GM12891 (cell line): ENCODE measurements around the gene SGPP1. TPM values are rescaled to one million over a fixed set of nuclear protein-coding genes. Genes with fewer than 3 reads are reported as not detected.

Experiments used
- DNase-seq: peaks from one replicate; pipeline ENCODE4 v3.0.0; 2011; ENCODE audit warnings: low spot score; ENCODE audit not compliant: insufficient read length
- FAIRE-seq: peaks from 2 replicates; lab custom pipeline; 2011; peaks lifted over from hg19 to GRCh38; lab: Jason Lieb, UNC
- PAX5 ChIP-seq: IDR thresholded peaks from 2 replicates; pipeline ENCODE4 v1.6.1; 2011; ENCODE audit warnings: low read length, moderate library complexity, mild to moderate bottlenecking; ENCODE audit not compliant: insufficient read depth, severe bottlenecking
- POLR2A ChIP-seq: IDR thresholded peaks from 2 replicates; pipeline ENCODE4 v1.6.1; 2011; ENCODE audit warnings: low read depth, low read length, control low read depth
- POLR2AphosphoS5 ChIP-seq: IDR thresholded peaks from 2 replicates; pipeline ENCODE4 v1.6.1; 2011; ENCODE audit warnings: low read depth, low read length, control low read depth
- POU2F2 ChIP-seq: IDR thresholded peaks from 2 replicates; pipeline ENCODE4 v1.6.1; 2011; ENCODE audit warnings: low read depth, mild to moderate bottlenecking, control low read depth, low read length, moderate library complexity
- SPI1 ChIP-seq: IDR thresholded peaks from 2 replicates; pipeline ENCODE4 v1.6.1; 2011; ENCODE audit warnings: low read depth, low read length, control low read depth
- TAF1 ChIP-seq: IDR thresholded peaks from 2 replicates; pipeline ENCODE4 v1.6.1; 2011; ENCODE audit warnings: low read depth, low read length, control low read depth
- polyA plus RNA-seq: library from polyadenylated mRNA; unstranded; fragments of >200 nt; gene quantifications from one replicate; pipeline ENCODE4 v1.2.1, GENCODE V29; 2012; ENCODE audit warnings: low read depth, missing spikeins, inconsistent platforms; ENCODE audit not compliant: missing spikeins

SGPP1 gene, protein sequence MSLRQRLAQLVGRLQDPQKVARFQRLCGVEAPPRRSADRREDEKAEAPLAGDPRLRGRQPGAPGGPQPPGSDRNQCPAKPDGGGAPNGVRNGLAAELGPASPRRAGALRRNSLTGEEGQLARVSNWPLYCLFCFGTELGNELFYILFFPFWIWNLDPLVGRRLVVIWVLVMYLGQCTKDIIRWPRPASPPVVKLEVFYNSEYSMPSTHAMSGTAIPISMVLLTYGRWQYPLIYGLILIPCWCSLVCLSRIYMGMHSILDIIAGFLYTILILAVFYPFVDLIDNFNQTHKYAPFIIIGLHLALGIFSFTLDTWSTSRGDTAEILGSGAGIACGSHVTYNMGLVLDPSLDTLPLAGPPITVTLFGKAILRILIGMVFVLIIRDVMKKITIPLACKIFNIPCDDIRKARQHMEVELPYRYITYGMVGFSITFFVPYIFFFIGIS
- 7.4 TPM for polyA plus RNA-seq

DNA sequence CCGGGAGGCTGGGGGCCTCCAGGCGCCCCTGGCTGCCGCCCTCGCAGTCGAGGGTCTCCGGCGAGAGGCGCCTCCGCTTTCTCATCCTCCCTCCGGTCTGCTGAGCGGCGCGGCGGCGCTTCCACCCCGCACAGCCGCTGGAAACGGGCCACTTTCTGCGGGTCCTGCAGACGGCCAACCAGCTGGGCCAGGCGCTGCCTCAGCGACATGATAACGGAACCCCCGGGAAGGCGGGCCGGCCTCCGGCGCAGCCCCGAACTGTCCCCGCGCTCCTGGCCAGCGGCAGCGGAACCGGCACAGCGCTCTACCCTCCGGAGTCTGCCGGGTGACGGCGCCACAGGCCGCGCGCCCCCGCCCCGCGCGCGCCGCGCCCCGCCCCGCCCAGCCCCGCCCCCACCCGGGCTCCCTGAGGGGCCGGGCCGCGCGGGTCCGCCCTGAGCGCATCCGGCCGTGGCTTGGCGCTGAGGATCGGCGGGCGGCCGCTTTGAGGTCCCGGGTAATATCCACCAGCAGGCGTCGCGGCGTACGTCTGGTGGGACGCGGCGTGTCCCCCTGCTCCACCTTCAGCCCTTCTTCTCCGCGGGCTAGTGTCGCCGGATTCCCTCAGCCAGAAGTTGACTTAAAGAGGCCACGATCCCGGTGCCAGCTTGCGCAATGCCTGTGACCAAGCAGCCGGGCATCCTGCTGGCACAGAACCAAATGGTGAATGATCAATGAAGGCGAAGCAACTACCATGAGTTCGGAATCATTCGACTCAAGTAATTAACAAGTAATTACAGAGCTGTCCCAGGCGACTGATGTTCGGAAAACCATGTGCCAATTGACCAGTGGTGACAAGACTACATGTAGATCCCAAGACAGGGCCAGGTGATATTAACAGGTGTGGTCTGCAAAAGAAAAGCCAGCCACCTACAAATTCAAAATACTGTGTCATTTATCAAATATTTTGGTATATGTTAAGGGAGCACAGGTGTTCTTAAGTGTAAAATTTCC lies at the start of gene SGPP1:
TSS of gene SGPP1 (minus strand) at position 330 of the 993 bp plus-strand sequence. CDS start at position 209, 121 bp downstream.
- FAIRE-seq, result peak; percentile 93
- DNase-seq, result peak; percentile 82
- TF ChIP-seq POU2F2 (no peak), POLR2A (0 out of 2 replicates have a peak, but pooled peaks have one; percentile 46), PAX5 (no peak), TAF1 (no peak; the same call in 1 of the 2 replicates), SPI1 (0 out of 2 replicates have a peak, but pooled peaks have one; percentile 3), POLR2AphosphoS5 (peak; percentile 59; the same call in 1 of the 2 replicates)

DNA sequence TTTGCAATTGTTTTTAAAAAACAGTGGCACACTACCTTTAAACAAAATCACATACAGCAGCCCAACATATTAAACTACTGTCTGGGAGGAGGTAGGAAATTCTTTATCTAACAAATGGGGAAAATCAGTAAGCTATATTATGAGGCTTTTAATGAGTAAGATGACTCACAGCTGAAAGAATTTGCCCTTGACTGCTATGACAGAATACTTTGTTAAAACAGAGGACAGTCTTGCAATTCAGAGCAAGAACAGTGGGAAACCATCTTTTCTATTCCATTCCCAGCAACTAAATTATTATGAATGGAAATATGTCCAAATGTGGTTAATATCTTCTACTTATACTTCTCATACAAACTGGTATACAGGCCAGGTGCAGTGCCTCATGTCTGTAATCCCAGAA lies 49.2 kb upstream of the SGPP1 start:
- TF ChIP-seq POU2F2, result no peak
- no peak for TF ChIP-seq POLR2AphosphoS5
- no peak for TF ChIP-seq TAF1
- TF ChIP-seq PAX5, result no peak
- no peak for DNase-seq
- FAIRE-seq, result no peak

DNA sequence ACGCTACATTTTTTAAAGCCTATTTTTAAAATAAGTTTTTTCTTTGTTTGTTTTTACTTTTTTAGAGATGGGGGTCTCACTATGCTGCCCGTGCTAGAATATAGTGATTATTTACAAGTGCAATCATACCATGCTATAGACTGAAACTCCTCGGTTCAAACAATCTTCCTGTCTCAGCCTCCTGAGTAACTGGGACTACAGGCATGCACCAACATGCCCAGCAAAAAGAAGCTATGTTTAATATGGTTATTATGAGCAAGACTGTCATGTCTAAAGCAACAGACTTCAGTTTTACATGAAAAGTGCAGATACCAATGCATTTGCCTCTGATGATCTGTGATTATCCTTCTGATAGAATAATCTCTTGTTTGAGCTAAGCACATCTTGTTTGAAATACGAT lies 45.6 kb upstream of the SGPP1 start:
- TF ChIP-seq POLR2AphosphoS5 (no peak), TAF1 (no peak), POLR2A (no peak), PAX5 (no peak), POU2F2 (no peak), SPI1 (no peak)
- no peak for DNase-seq
- no peak for FAIRE-seq

DNA sequence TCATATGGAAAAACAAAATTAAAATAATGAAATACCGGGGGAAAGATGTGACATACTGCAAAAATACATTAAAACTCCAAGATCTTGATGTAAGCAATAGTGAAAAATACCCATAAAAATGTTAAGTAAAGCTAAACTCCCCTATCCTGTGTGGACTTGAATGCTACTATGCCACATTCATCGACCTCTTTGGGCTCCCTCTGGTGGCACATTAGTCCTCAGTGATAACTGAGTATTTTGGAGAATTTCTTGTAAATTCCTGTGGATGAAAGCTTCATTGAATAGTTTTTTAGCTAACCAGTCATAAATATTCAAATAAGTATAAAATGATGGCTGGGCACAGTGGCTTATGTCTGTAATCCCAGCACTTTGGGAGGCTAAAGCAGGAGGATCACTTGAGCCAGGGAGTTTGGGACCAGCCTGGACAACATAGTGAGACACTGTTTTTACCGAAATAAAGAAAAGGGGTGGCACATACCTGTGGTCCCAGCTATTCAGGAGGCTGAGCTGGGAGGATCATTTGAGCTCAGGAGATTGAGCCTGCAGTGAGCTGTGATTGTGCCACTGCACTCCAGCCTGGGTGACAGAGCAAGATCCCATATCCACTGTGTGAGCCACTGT lies 42.4 kb upstream of the SGPP1 start:
- TF ChIP-seq POLR2A (no peak), SPI1 (no peak), POLR2AphosphoS5 (no peak), TAF1 (no peak), PAX5 (no peak), POU2F2 (no peak)
- FAIRE-seq (no peak), DNase-seq (no peak)

DNA sequence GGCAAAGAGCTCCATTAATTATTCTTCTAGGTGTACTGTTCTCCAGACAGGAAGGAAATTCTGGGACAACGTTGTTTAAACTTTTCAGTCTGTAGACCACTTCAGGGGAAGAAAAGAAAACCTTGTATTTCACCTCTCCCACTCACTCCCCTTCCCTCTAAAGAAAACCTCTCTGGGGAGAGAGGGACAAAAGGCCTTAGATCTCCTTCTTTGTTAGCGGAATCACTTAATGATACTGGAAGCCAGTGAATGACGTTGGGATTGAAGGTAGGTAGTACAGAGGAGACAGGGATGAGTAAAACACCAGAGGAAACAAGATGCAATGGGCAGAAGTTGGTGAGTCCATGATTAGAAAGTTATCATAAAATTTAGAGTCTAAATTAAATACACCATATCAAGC lies 38.7 kb upstream of the SGPP1 start:
- no peak for FAIRE-seq
- no peak for DNase-seq
- TF ChIP-seq PAX5 (no peak), TAF1 (no peak)

DNA sequence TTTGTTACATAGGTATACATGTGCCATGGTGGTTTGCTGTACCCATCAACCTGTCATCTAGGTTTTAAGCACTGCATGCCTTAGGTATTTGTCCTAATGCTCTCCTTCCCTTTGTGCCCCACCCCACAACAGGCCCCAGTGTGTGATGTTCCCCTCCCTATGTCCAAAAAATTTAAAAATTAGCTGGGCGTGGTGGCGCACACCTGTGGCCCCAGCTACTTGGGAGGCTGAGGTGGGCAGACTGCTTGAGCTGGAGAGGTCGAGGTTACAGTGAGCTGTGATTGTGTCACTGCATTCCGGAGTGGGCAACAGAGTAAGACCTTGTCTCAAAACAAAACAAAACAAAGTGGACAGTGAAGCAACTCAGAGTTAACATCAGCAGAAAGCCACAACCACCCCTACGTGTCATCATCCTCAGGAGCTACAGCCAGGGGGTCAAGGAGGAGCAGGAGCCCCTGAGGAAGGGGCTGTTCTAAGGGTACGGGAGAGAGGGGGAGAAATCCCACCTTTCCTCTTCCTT lies 36.8 kb upstream of the SGPP1 start:
- TF ChIP-seq PAX5 (no peak), POU2F2 (no peak), SPI1 (no peak), POLR2AphosphoS5 (no peak), POLR2A (no peak), TAF1 (no peak)
- FAIRE-seq (no peak), DNase-seq (no peak)

DNA sequence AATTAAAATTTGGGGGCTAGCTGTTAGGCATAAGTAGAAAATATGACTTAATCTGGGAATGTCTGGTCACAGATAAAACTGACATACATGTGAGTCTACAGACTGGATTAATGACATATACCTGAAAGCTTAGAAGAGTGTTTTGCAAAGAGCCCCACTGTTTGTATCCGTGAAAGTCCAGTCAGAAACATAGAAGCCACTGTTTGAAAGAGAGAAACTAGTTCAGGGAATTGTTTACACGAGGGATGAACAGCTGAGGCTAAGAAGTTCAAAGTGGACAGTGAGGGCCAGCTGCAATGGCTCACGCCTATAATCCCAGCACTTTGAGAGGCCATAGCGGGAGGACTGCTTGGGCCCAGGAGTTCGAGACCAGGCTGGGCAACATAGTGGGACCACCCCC lies 36.2 kb upstream of the SGPP1 start:
- TF ChIP-seq SPI1 (no peak), POU2F2 (no peak), POLR2AphosphoS5 (no peak), PAX5 (no peak), TAF1 (no peak), POLR2A (no peak)
- DNase-seq, result no peak
- FAIRE-seq, result no peak

DNA sequence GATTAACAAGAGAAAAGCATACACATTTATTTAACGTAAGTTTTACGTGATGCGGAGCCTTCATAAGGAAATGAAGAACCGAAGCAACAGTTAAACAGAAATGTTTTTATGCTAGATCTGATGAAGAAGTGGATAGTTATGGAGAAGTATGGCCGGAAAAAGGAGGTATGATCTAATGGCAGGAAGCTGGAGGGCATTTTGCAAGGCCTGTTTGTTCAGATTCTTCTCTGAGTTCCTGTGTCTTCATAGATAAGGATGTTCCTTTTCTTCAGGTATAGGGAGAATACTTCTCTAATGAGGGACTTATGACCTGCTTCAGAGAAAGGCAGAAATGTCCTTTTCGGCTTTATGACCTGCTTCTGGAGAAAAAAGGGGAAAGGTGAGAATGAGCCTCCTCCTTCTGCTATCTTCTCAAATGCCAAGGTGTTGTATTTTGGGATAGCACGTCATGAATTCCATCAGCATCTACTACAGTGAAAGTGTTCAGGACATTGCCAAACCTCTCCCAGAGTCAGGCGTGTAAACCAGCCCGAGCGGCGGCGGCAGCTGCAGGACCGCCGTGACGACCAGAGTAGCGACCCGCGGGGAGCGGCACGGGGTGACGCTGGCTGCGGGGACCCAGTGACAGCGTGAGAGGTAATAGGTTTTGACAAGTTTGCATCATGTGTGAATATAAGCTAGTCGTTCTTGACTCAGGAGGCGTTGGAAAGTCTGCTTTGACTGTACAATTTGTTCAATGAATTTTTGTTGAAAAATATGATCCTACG lies 33.7 kb upstream of the SGPP1 start:
- FAIRE-seq, result no peak
- no peak for DNase-seq
- TF ChIP-seq POU2F2 (no peak), PAX5 (no peak), TAF1 (no peak), POLR2AphosphoS5 (no peak), SPI1 (no peak), POLR2A (no peak)
